Smooth muscle cell of the brain vasculature (primary cell): ENCODE data around the gene SMAP1.
"Not testable (repeated sequence)": the region's sequence is repeated elsewhere in the genome, so short reads cannot be mapped to it uniquely, and the experiment has no call there.

Source experiments
- DNase-seq: peaks from one replicate; pipeline ENCODE4 v3.0.0-alpha.2; 2012; ENCODE audit warnings: low read depth, low spot score

SMAP1 gene

GRCh38 chr6:70740746-70741145 is 73.1 kb downstream of the SMAP1 start:
- DNase-seq = not testable (repeated sequence)

GRCh38 chr6:70742462-70742861 is 74.8 kb downstream of the SMAP1 start:
- not testable (repeated sequence) for DNase-seq

GRCh38 chr6:70753870-70754380 is 86.2 kb downstream of the SMAP1 start:
- DNase-seq = no peak

GRCh38 chr6:70758883-70759282 is 91.2 kb downstream of the SMAP1 start:
- DNase-seq = no peak

- no peak for DNase-seq
These were observed 96.2 kb downstream of the SMAP1 start for GRCh38 chr6:70763754-70764510.

GRCh38 chr6:70764706-70765105 is 97.0 kb downstream of the SMAP1 start:
- DNase-seq = no peak

GRCh38 chr6:70771351-70771750 is 103.7 kb downstream of the SMAP1 start:
- DNase-seq = not testable (repeated sequence)

- DNase-seq = no peak
These were observed 112.3 kb downstream of the SMAP1 start for GRCh38 chr6:70779934-70780333.

- DNase-seq = no peak
These were observed 123.0 kb downstream of the SMAP1 start for GRCh38 chr6:70790483-70791224.

- DNase-seq = no peak
These were observed 129.9 kb downstream of the SMAP1 start for GRCh38 chr6:70797625-70798024.

GRCh38 chr6:70806086-70806485 is 138.4 kb downstream of the SMAP1 start:
- no peak for DNase-seq

- no peak for DNase-seq
These were observed 144.1 kb downstream of the SMAP1 start for GRCh38 chr6:70811788-70812187.

- no peak for DNase-seq
These were observed 146.2 kb downstream of the SMAP1 start for GRCh38 chr6:70813885-70814284.

GRCh38 chr6:70819646-70820045 is 152.0 kb downstream of the SMAP1 start:
- DNase-seq = no peak

GRCh38 chr6:70820778-70821177 is 153.1 kb downstream of the SMAP1 start:
- DNase-seq = no peak

- DNase-seq = no peak
These were observed 154.1 kb downstream of the SMAP1 start for GRCh38 chr6:70821751-70822150.

- DNase-seq = no peak
These were observed 156.0 kb downstream of the SMAP1 start for GRCh38 chr6:70823651-70824050.

- DNase-seq = no peak
These were observed 163.7 kb downstream of the SMAP1 start for GRCh38 chr6:70831427-70831826.

GRCh38 chr6:70834520-70834919 is 166.8 kb downstream of the SMAP1 start:
- DNase-seq = no peak

GRCh38 chr6:70838907-70839285 is 171.2 kb downstream of the SMAP1 start:
- DNase-seq = no peak

GRCh38 chr6:70839286-70840266 is 171.9 kb downstream of the SMAP1 start:
- no peak for DNase-seq

- DNase-seq = no peak
These were observed 173.4 kb downstream of the SMAP1 start for GRCh38 chr6:70841112-70841511.
